ENCODE measurements around the gene ROCK2. TPM values are rescaled to one million over a fixed set of nuclear protein-coding genes. Genes with fewer than 3 reads are reported as not detected.

ROCK2 gene
- total and polyA plus RNA-seq, 2 of the 13 experiments (the other 11 are each of a cell fraction or from before 2014, with no cell fraction given): 38.1 to 119 TPM

DNA sequence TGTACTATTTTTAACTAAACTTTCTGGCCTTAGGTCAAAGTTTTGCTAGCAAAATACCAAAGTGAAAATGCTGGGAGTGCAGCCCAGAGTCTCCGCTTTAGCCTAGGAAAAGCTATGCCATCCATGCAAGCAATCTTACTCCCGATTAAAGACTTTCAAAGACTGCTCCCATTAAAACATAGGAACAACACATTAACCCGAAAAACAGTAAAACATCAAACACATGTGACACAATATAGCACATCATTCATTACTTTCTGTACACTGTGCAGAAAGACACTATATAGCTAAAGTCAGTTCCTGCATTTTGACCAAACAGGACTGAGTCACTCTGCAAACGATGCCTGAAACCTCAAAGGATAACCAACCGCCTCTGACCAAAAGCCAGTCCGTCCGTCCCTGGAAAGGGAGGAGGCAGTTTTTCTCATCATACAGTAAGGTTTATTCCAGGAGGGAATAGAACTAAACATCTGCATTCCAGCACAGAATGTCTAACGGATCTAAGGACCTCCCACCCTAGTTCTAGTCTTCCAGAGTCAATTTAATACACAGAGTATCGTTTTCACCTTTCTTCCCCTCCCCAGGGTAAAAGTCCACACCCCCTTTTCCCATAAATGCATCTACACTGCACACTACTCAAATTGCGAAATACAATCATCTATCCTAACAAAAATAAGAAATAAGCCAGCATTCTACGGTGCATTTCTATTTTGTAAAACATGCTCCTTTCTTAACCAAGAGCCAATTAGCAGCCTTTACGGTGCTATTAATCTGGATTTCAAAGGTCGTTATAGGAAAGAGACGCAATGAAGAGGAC lies 1.7 kb downstream of the ROCK2 start (continued):
- TF ChIP-seq MED1 (CRISPR knock-in tag; IDR thresholded peaks at IDR 0.05) (peak; percentile 67), ZNF512B (CRISPR knock-in tag; IDR thresholded peaks at IDR 0.05; ENCODE audit: borderline replicate concordance) (0 out of 2 replicates have a peak, but pooled peaks have one; percentile 57), HDAC2 (CRISPR knock-in tag; IDR thresholded peaks at IDR 0.05) (peak; percentile 77), MAX (IDR thresholded peaks at IDR 0.05) (0 out of 2 replicates have a peak, but pooled peaks have one; percentile 46), NFIC (IDR thresholded peaks at IDR 0.05; ENCODE audit: low read length) (peak; percentile 55; the same call in 1 of the 2 replicates), SAP130 (CRISPR knock-in tag; IDR thresholded peaks at IDR 0.05; ENCODE audit: low read depth) (peak; percentile 97), TFE3 (CRISPR knock-in tag; IDR thresholded peaks at IDR 0.05) (peak; percentile 6; the same call in 1 of the 2 replicates), MNT (IDR thresholded peaks at IDR 0.05) (0 out of 2 replicates have a peak, but pooled peaks have one; percentile 33), KDM4B (CRISPR knock-in tag; IDR thresholded peaks at IDR 0.05) (no peak), POLR2AphosphoS5 (IDR thresholded peaks at IDR 0.05; ENCODE audit: low read depth, low read length) (peak; percentile 61), NFKBIZ (CRISPR knock-in tag; IDR thresholded peaks at IDR 0.05) (no peak), SMAD9 (CRISPR knock-in tag; IDR thresholded peaks at IDR 0.05) (no peak), ASH2L (IDR thresholded peaks at IDR 0.05; ENCODE audit: insufficient read length, low read depth, low read length) (peak; percentile 57), CCDC6 (CRISPR knock-in tag; IDR thresholded peaks at IDR 0.05) (peak; percentile 15; the same call in 1 of the 2 replicates)
- TF ChIP-seq, protein P1, sequence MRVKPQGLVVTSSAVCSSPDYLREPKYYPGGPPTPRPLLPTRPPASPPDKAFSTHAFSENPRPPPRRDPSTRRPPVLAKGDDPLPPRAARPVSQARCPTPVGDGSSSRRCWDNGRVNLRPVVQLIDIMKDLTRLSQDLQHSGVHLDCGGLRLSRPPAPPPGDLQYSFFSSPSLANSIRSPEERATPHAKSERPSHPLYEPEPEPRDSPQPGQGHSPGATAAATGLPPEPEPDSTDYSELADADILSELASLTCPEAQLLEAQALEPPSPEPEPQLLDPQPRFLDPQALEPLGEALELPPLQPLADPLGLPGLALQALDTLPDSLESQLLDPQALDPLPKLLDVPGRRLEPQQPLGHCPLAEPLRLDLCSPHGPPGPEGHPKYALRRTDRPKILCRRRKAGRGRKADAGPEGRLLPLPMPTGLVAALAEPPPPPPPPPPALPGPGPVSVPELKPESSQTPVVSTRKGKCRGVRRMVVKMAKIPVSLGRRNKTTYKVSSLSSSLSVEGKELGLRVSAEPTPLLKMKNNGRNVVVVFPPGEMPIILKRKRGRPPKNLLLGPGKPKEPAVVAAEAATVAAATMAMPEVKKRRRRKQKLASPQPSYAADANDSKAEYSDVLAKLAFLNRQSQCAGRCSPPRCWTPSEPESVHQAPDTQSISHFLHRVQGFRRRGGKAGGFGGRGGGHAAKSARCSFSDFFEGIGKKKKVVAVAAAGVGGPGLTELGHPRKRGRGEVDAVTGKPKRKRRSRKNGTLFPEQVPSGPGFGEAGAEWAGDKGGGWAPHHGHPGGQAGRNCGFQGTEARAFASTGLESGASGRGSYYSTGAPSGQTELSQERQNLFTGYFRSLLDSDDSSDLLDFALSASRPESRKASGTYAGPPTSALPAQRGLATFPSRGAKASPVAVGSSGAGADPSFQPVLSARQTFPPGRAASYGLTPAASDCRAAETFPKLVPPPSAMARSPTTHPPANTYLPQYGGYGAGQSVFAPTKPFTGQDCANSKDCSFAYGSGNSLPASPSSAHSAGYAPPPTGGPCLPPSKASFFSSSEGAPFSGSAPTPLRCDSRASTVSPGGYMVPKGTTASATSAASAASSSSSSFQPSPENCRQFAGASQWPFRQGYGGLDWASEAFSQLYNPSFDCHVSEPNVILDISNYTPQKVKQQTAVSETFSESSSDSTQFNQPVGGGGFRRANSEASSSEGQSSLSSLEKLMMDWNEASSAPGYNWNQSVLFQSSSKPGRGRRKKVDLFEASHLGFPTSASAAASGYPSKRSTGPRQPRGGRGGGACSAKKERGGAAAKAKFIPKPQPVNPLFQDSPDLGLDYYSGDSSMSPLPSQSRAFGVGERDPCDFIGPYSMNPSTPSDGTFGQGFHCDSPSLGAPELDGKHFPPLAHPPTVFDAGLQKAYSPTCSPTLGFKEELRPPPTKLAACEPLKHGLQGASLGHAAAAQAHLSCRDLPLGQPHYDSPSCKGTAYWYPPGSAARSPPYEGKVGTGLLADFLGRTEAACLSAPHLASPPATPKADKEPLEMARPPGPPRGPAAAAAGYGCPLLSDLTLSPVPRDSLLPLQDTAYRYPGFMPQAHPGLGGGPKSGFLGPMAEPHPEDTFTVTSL (CRISPR knock-in tag; IDR thresholded peaks at IDR 0.05; ENCODE audit: borderline replicate concordance): no peak; the same call in 1 of the 2 replicates

Measured in HepG2 (cell line).